ENCODE measurements around the gene ANG.
"Not testable (repeated sequence)": the region's sequence is repeated elsewhere in the genome, so short reads cannot be mapped to it uniquely, and the experiment has no call there.

ANG gene

GRCh38 chr14:20700965-20701364 is 12.4 kb downstream of the ANG start:
- not testable (repeated sequence) for DNase-seq

GRCh38 chr14:20706657-20707355 is 18.2 kb downstream of the ANG start:
- no peak for DNase-seq

DNA sequence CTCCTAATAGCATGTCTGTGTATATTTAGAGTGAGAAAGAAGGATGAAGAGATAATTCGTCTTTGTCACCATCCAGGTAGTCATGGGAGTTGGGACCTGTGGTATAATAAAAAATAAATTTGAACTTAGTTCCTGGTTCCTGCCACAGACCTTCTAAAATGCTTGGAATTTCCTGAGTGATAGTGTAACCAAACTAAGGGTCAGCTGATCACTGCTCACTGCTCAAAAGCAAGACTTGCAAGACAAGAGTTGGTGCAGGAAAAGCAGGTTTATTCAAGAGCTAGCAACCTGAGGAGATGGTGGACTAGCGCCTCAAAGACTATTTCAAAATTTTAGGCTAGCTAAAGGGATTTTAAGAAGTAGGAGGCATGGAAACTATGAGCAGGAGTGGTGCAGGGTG is 19.1 kb downstream of the ANG start:
- DNase-seq = no peak

- DNase-seq = no peak
These were observed 22.7 kb downstream of the ANG start for GRCh38 chr14:20711261-20711660.

DNA sequence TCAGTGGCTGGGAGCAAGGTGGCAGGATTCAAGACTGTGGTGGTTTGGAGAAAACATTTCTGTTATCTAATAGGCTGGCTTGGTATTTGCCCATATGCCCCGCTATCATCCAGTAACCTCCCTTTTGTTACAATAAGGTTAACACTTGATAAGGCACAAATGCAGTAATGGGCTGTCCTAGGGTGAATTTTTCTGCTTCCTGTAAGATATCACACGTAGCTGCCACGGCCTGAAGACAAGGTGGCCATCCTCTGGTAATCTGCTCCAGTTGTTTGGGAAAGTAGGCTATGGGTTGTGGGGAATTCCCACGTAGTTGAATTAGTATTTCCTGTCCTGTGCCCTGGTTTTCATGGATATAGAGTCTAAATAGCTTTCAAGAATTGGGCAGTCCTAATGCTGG is 23.1 kb downstream of the ANG start:
- DNase-seq = no peak

DNA sequence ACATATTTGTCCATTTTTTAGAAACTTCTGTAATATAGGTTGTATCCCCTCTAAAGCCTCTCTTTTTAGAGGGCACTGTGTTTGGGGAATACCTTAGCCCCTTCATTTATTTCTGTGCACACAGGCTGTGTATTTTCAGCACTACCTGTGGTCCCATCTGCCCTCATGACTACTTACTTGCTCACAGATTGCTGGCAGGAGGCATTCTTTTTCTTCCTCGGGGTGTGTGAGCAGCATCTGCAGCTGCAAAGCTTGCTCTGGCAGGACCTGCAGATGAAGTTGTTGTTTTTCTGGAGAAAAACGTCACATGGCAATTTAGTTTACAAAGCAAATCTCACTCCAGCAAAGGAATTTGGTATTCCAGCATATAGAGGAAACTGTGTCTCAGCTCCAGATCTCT is 24.3 kb downstream of the ANG start:
- DNase-seq = no peak

- no peak for DNase-seq
These were observed 26.2 kb downstream of the ANG start for GRCh38 chr14:20714593-20715250.

GRCh38 chr14:20719777-20720176 is 31.2 kb downstream of the ANG start:
- DNase-seq = no peak

DNA sequence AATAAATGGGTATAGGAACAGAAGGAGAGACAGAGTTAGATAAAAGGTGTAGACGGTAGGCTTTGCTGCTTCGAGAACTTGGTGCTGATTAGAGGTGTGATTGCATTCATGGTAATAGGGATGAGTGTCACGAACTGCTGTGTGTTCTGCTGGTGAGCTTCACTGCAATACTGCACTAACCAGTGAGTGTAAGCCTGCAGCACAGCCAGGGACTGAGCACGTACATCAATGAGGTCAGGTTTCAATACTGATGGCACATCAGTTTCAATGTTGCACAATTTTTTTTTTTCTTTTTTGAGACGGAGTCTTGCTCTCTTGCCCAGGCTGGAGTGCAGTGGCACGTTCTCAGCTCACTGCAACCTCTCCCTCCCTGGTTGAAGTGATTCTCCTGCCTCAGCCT is 32.2 kb downstream of the ANG start:
- DNase-seq = no peak

DNA sequence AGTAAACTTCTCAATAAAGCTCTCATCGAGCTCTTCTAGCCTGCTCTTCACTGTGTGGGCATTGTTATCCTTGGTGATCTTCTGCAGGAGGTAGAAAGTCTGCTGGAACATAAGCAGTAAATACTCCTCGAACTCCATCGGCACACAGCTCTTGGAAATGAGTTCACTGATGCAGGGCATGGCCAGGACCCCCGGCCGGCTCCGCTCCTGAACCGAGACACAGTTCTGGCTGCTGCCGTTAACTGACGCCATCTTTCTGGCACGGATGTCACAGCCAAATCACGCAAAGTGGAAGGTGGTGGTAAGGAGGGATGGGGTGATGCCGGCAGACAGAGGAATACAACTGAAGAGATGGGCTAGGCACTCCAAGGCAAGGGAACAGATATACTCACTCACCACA is 33.5 kb downstream of the ANG start:
- no peak for DNase-seq

DNA sequence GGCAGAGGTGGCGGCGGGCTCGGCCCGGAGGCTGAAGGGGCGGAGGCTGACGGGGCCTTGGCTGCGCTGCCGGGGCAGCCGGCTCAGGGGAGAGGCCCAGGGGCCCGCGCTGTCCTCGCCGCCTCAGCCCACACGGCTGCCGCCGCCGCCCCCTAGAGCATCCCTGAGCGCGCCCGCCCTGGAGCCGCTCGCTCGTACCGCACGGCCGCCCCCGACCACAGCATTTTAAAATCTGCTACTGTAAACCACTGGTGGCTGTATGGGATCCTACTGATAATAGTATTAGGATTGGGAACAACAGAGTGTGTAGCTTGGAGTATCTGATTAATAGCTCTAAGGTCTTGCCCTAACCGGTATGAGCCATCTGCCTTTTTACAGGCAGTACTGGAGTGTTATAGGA is 34.9 kb downstream of the ANG start:
- no peak for DNase-seq

DNA sequence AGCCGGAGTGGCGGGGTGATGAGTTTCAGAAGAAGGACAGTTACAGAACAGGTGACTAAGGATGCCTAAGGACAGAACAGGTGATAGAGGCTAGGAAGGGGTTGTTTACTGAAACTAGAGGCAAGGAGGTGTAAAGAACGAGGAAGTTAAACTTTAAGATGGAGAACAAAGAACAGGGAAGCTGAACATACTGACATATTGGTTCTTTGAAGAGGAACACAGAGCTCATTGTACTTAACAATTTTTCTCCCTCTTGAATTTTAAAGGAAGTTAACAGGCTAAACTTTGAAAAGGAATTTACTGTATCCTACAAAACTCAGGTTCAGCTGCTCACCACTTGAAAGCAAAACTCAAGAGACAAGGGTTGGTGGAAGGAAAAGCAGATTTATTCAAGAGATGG is 37.6 kb downstream of the ANG start:
- not testable (repeated sequence) for DNase-seq

- no peak for DNase-seq
These were observed 38.0 kb downstream of the ANG start for GRCh38 chr14:20726531-20726930.

- DNase-seq = no peak
These were observed 42.3 kb downstream of the ANG start for GRCh38 chr14:20730891-20731290.

DNA sequence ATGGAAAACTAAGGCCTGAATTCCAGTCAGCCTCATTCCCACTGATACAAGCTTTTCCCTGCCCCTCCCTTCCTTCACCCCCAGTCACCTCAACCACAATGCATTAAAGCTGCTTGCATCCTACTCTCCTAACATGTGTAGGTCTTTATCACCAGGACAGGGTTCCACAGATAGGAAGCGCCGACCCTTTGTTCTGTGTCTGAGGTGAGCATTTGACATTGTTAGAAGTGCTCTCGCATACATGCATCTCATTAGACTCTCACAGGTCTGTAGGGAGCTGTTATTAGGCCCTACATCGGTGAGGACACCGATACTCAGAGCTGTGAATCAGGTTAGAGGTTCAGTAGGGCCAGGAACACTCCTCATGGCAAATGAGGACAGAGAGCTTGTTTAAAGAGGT is 43.9 kb downstream of the ANG start:
- no peak for DNase-seq

GRCh38 chr14:20732979-20733635 is 44.5 kb downstream of the ANG start:
- DNase-seq = no peak

GRCh38 chr14:20733684-20734429 is 45.3 kb downstream of the ANG start:
- no peak for DNase-seq

DNA sequence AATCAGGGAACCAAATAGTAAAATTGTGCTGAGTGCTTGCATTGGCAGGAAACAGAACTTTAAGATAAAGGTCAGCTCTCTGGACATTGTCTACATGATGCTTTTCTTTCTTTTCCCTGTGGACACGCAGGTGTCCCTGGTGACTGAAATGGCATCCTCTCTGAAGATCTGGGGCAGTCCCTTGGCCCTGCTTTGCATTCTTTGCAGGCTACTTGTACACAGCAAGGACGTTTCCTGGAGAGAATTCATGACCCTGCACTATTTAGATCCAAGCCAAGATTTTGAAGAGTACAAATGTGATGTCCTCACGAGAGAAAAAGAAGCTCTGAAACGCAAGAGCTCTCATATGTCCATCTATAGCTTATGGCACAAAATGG is 45.9 kb downstream of the ANG start:
- DNase-seq = no peak

GRCh38 chr14:20738292-20738691 is 49.7 kb downstream of the ANG start:
- DNase-seq = not testable (repeated sequence)

DNA sequence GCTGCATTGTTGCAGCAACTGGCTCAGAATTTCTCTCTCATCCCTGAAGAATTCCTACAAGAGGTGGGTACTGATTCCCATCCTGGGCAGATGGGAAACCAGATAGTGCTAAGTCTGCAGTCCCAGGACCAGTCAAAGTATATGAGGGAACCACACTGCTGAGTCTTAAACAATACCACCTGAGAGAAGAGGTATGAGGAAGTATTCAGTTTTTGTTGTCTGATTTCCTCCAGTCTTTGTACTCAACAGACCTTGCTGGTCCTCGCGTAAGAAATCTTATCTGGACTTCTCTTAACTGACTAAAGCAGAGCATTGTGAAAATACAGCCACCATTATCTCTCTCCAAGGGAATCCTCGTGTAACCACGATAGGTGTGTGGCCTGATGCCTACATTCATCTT is 53.6 kb downstream of the ANG start:
- DNase-seq = no peak

DNA sequence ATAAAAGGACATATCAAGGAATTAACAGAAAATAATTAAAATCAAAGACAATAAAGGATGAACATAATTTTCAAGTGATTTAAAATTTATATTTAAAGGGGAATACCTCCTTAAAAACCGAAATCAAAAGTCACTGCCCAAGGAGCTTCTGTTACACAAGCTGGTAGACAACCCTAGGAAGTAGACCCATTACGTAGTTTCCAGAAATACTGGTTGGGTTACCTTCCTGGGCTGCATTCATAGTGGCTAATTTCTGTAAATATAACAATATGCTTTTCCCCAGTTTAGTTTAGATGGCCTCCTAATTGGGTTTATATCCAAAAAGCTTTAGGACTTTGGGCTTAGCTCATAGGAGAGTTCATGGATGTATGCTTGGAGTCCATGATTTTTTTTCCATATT is 55.0 kb downstream of the ANG start:
- DNase-seq = no peak
